Calu3 (cell line): ENCODE results near the gene SSPN. TPM values are rescaled to one million over a fixed set of nuclear protein-coding genes. Genes with fewer than 3 reads are reported as not detected.
A peak's percentile ranks its signal among the peaks of the same experiment; 100 is the strongest.

ENCODE experiments used
- BruUV-seq: library from RNA; stranded (reverse); fragments of 400-500 nt; replicated peaks from 2 replicates; lab custom pipeline; 2021; lab: Mats Ljungman, UMichigan
- CTCF ChIA-PET: fragments of 300-600 bp; sonication (Branson Sonifier 250); formaldehyde crosslinking; loops from one replicate; lab custom pipeline; 2022; ENCODE audit warnings: antibody characterized with exemption; lab: Charles Lee
- DNase-seq: peaks from one replicate; pipeline ENCODE4 v3.0.0; 2022
- H3K27ac Mint-ChIP-seq: one replicate; pipeline ENCODE4 v1.8.0; 2022; ENCODE audit warnings: mixed read lengths; ENCODE audit not compliant: unreplicated experiment
- H3K27me3 Mint-ChIP-seq: one replicate; pipeline ENCODE4 v1.8.0; 2022; ENCODE audit warnings: mixed read lengths; ENCODE audit not compliant: unreplicated experiment
- H3K36me3 Mint-ChIP-seq: one replicate; pipeline ENCODE4 v1.8.0; 2022; ENCODE audit warnings: mild to moderate bottlenecking, moderate library complexity, mixed read lengths; ENCODE audit not compliant: insufficient read depth, unreplicated experiment
- H3K4me1 Mint-ChIP-seq: one replicate; pipeline ENCODE4 v1.8.0; 2022; ENCODE audit warnings: mild to moderate bottlenecking, low read depth, mixed read lengths; ENCODE audit not compliant: unreplicated experiment
- H3K4me3 Mint-ChIP-seq: one replicate; pipeline ENCODE4 v1.8.0; 2022; ENCODE audit warnings: mild to moderate bottlenecking, low read depth, moderate library complexity, mixed read lengths; ENCODE audit not compliant: unreplicated experiment
- H3K9me3 Mint-ChIP-seq: one replicate; pipeline ENCODE4 v1.8.0; 2022; ENCODE audit warnings: low read depth, mixed read lengths; ENCODE audit not compliant: unreplicated experiment
- CTCF ChIP-seq: fragments of 200-600 bp; IDR thresholded peaks from one replicate; pipeline ENCODE4 v1.8.0; 2022; ENCODE audit warnings: antibody characterized with exemption; ENCODE audit not compliant: unreplicated experiment
- intact Hi-C: fragments of 100-400 bp; cut with micrococcal nuclease; formaldehyde crosslinking; loops from one replicate; pipeline ENCODE4 v1.10.0; 2022; ENCODE audit not compliant: unreplicated experiment
- total RNA-seq: library from RNA; stranded (reverse); gene quantifications from 2 replicates; pipeline ENCODE4 v1.2.3, GENCODE V29; 2022

SSPN gene
- total RNA-seq, 1 experiment from 2014 or later: 8.9 TPM

GRCh38 chr12:26214121-26214520 is 18.7 kb downstream of the SSPN start:
- no TSS peak for BruUV-seq
- no peak for DNase-seq
- H3K27ac Mint-ChIP-seq: no peak overlapping the region
- CTCF ChIA-PET: interaction anchor here (0.6 kb wide), 1 partner anchor 41 kb away, joined by 4 read pairs; no protein-coding TSS in a partner anchor
- H3K4me3 Mint-ChIP-seq: no peak overlapping the region
- H3K4me1 Mint-ChIP-seq: no peaks in the 10 kb centered on the region
- no peaks in the 10 kb centered on the region for H3K27me3 Mint-ChIP-seq
- intact Hi-C loops: no loop called here
- H3K36me3 Mint-ChIP-seq: no peaks in the 10 kb centered on the region
- TF ChIP-seq CTCF: no peak
- H3K9me3 Mint-ChIP-seq: peaks cover 2% of the 10 kb centered on the region

- Mint-ChIP-seq H3K4me1 (no peaks in the 10 kb centered on the region), H3K36me3 (no peaks in the 10 kb centered on the region), H3K9me3 (no peaks in the 10 kb centered on the region), H3K27ac (no peak overlapping the region), H3K4me3 (no peak overlapping the region), H3K27me3 (no peaks in the 10 kb centered on the region)
- no peak for TF ChIP-seq CTCF
- BruUV-seq: no TSS peak
- DNase-seq: no peak
- intact Hi-C loops: no loop called here
- CTCF ChIA-PET: no interaction called here
Observed at GRCh38 chr12:26219736-26220135, 24.4 kb downstream of the SSPN start.

- CTCF ChIA-PET: no interaction called here
- no TSS peak for BruUV-seq
Observed at GRCh38 chr12:26224657-26225056, 29.3 kb downstream of the SSPN start.

GRCh38 chr12:26226122-26226521 is 30.7 kb downstream of the SSPN start:
- CTCF ChIA-PET: interaction anchor here (0.7 to 1.0 kb wide), 3 partner anchors 13 to 73 kb away, joined by 3 read pairs; no protein-coding TSS in a partner anchor
- DNase-seq: no peak
- H3K27ac Mint-ChIP-seq: no peak overlapping the region
- no TSS peak for BruUV-seq
- peak overlapping the region; percentile 77 for H3K4me3 Mint-ChIP-seq
- peaks cover 5% of the 10 kb centered on the region for H3K36me3 Mint-ChIP-seq
- no peaks in the 10 kb centered on the region for H3K9me3 Mint-ChIP-seq
- H3K4me1 Mint-ChIP-seq: peaks cover 9% of the 10 kb centered on the region
- TF ChIP-seq CTCF: no peak
- intact Hi-C loops: no loop called here
- no peaks in the 10 kb centered on the region for H3K27me3 Mint-ChIP-seq

More at GRCh38 chr12:26224657-26225056, 29.3 kb downstream of the SSPN start:
- Mint-ChIP-seq H3K4me3 (no peak overlapping the region), H3K27ac (no peak overlapping the region), H3K36me3 (peaks cover 5% of the 10 kb centered on the region), H3K9me3 (no peaks in the 10 kb centered on the region), H3K4me1 (peaks cover 9% of the 10 kb centered on the region), H3K27me3 (no peaks in the 10 kb centered on the region)
- TF ChIP-seq CTCF: no peak
- intact Hi-C loops: no loop called here
- no peak for DNase-seq
